LHCN-M2 (cell line): ENCODE data around the gene MYOG. TPM values are rescaled to one million over a fixed set of nuclear protein-coding genes. Genes with fewer than 3 reads are reported as not detected.

Source experiments
- DNase-seq: peaks from one replicate; pipeline ENCODE4 v3.0.0-alpha.2; 2012; ENCODE audit warnings: low read depth
- total RNA-seq: library from RNA; depleted of rRNA; stranded (reverse); fragments of >200 nt; gene quantifications from 2 replicates; pipeline ENCODE4 v1.2.3, GENCODE V29; 2014

The MYOG gene
- total RNA-seq, 1 experiment from 2014 or later: 5.7 TPM

GRCh38 chr1:203090421-203091198, 4.8 kb upstream of the MYOG start:
- DNase-seq: no peak

- peak; percentile 66 for DNase-seq
Observed at GRCh38 chr1:203089651-203090045, 3.8 kb upstream of the MYOG start.

GRCh38 chr1:203089001-203089650, 3.3 kb upstream of the MYOG start:
- no peak for DNase-seq

- no peak for DNase-seq
Observed at GRCh38 chr1:203088441-203088840, 2.6 kb upstream of the MYOG start.

GRCh38 chr1:203086992-203087763, 1.4 kb upstream of the MYOG start:
- no peak for DNase-seq

GRCh38 chr1:203084588-203085527, 954 bp downstream of the MYOG start:
- no peak for DNase-seq

GRCh38 chr1:203083463-203083921, 2.3 kb downstream of the MYOG start:
- DNase-seq: no peak

- no peak for DNase-seq
Observed at GRCh38 chr1:203082571-203083462, 3.0 kb downstream of the MYOG start.

GRCh38 chr1:203082231-203082505, 3.6 kb downstream of the MYOG start:
- DNase-seq: no peak

GRCh38 chr1:203081465-203082230, 4.2 kb downstream of the MYOG start:
- no peak for DNase-seq

GRCh38 chr1:203080456-203080855, 5.4 kb downstream of the MYOG start:
- DNase-seq: no peak

GRCh38 chr1:203078478-203078877, 7.3 kb downstream of the MYOG start:
- no peak for DNase-seq

GRCh38 chr1:203077956-203078355, 7.9 kb downstream of the MYOG start:
- DNase-seq: no peak

GRCh38 chr1:203077367-203077766, 8.4 kb downstream of the MYOG start:
- DNase-seq: no peak

- no peak for DNase-seq
Observed at GRCh38 chr1:203076031-203076511, 9.7 kb downstream of the MYOG start.

GRCh38 chr1:203075236-203076030, 10.4 kb downstream of the MYOG start:
- no peak for DNase-seq

GRCh38 chr1:203074610-203075009, 11.2 kb downstream of the MYOG start:
- DNase-seq: no peak

GRCh38 chr1:203073469-203073868, 12.3 kb downstream of the MYOG start:
- DNase-seq: no peak

GRCh38 chr1:203072911-203073310, 12.9 kb downstream of the MYOG start:
- no peak for DNase-seq
